ENCODE data around the gene PDGFD.
"Not testable (repeated sequence)": the region's sequence is repeated elsewhere in the genome, so short reads cannot be mapped to it uniquely, and the experiment has no call there.

The PDGFD gene

DNA sequence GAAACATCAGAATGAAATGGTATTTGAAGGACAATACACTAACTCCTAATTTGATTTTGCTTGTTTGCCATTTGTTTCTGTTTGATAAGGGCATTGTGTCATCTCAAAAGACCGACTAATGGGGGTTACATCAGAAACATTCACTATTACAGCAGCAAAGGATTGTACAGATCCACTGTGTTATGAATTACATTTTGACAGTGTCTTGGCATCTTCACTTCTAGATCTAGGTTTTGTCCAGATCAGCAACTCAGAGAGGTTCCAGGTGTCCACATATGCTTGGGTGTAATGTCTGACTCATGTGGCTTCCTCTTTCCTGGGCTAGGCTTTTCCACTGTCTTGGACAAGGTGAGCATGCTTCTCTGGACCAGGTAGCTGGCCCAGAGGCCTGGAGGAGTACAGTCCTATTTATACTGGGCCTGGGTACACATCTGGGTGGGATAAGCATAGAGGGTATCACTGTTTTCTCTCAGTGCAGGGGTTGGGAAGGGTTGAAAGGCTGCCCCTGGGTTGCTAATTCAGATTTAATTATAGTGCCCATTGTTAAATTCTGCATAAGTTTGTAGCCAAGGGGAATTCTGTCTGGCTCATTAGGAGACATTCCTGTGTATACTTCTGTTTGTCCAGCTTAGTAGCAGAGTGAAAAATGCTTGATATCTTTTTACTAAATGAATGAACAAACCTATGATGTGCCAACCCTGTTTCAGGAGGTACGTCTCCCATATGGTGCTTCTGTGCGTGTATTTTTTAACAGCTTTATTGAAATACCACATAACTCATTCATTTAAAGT, 103.7 kb downstream of the PDGFD start:
- H3K4me1 ChIP-seq (ENCODE audit: control insufficient read depth, insufficient read depth, low read length): no peaks in the 10 kb centered on the region
- no peaks in the 10 kb centered on the region for H3K9me3 ChIP-seq (ENCODE audit: control insufficient read depth, low read length)
- WGBS, 2 experiments: 100% methylated on average over 1 of the region's 3 CpGs
- no peaks in the 10 kb centered on the region for H3K27me3 ChIP-seq (ENCODE audit: control insufficient read depth, insufficient read depth, low read length, poor library complexity, severe bottlenecking)
- no peaks in the 10 kb centered on the region for H3K36me3 ChIP-seq (ENCODE audit: control insufficient read depth, insufficient read depth, low read length)
- no peak overlapping the region for H3K4me3 ChIP-seq (ENCODE audit: insufficient read depth, low read depth, low read length)
- H3K27ac ChIP-seq (ENCODE audit: insufficient read depth, low read depth, low read length, poor library complexity, severe bottlenecking): no peak overlapping the region

DNA sequence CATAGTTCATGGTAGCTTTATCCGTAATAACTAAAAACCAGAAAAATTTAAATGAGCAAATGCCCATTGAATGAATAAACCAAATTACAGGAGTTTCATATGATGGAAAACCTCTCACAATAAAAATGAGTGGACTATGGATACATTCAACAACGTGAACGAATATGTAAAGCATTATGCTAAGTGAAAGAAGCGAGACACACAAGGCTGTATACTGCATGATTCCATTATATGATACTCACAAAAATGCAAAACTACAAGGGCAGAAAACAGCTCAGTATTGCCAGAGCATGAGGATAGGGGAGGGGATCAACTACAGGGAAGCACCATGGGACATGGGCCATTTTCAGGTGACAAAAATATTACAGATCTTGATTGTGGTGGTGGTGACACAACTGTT, 105.3 kb downstream of the PDGFD start:
- no peaks in the 10 kb centered on the region for H3K4me1 ChIP-seq (ENCODE audit: control insufficient read depth, insufficient read depth, low read length)
- no peaks in the 10 kb centered on the region for H3K9me3 ChIP-seq (ENCODE audit: control insufficient read depth, low read length)
- H3K27me3 ChIP-seq (ENCODE audit: control insufficient read depth, insufficient read depth, low read length, poor library complexity, severe bottlenecking): no peaks in the 10 kb centered on the region
- H3K4me3 ChIP-seq (ENCODE audit: insufficient read depth, low read depth, low read length): no peak overlapping the region
- WGBS, 2 experiments: 94 to 95% methylated on average over 2 to 4 of the region's 4 CpGs
- H3K36me3 ChIP-seq (ENCODE audit: control insufficient read depth, insufficient read depth, low read length): no peaks in the 10 kb centered on the region
- no peak overlapping the region for H3K27ac ChIP-seq (ENCODE audit: insufficient read depth, low read depth, low read length, poor library complexity, severe bottlenecking)

GRCh38 chr11:104057908-104058307, 106.0 kb downstream of the PDGFD start:
- Histone ChIP-seq H3K27ac (ENCODE audit: insufficient read depth, low read depth, low read length, poor library complexity, severe bottlenecking) (no peak overlapping the region), H3K4me1 (ENCODE audit: control insufficient read depth, insufficient read depth, low read length) (no peaks in the 10 kb centered on the region), H3K9me3 (ENCODE audit: control insufficient read depth, low read length) (no peaks in the 10 kb centered on the region), H3K36me3 (ENCODE audit: control insufficient read depth, insufficient read depth, low read length) (no peaks in the 10 kb centered on the region), H3K27me3 (ENCODE audit: control insufficient read depth, insufficient read depth, low read length, poor library complexity, severe bottlenecking) (no peaks in the 10 kb centered on the region), H3K4me3 (ENCODE audit: insufficient read depth, low read depth, low read length) (no peak overlapping the region)
- WGBS, 2 experiments: 98 to 100% methylated on average over 2 to 5 of the region's 5 CpGs

GRCh38 chr11:104055596-104055995, 108.4 kb downstream of the PDGFD start:
- Histone ChIP-seq H3K9me3 (ENCODE audit: control insufficient read depth, low read length) (no peaks in the 10 kb centered on the region), H3K4me1 (ENCODE audit: control insufficient read depth, insufficient read depth, low read length) (no peaks in the 10 kb centered on the region), H3K27me3 (ENCODE audit: control insufficient read depth, insufficient read depth, low read length, poor library complexity, severe bottlenecking) (no peaks in the 10 kb centered on the region), H3K27ac (ENCODE audit: insufficient read depth, low read depth, low read length, poor library complexity, severe bottlenecking) (no peak overlapping the region), H3K36me3 (ENCODE audit: control insufficient read depth, insufficient read depth, low read length) (no peaks in the 10 kb centered on the region), H3K4me3 (ENCODE audit: insufficient read depth, low read depth, low read length) (no peak overlapping the region)
- 100% methylated on average over 1 of the region's 1 CpG; no CpG with 5 or more reads in 1 of the 2 experiments for WGBS, 2 experiments

GRCh38 chr11:104054911-104055529, 108.9 kb downstream of the PDGFD start:
- Histone ChIP-seq H3K4me1 (ENCODE audit: control insufficient read depth, insufficient read depth, low read length) (no peaks in the 10 kb centered on the region), H3K27ac (ENCODE audit: insufficient read depth, low read depth, low read length, poor library complexity, severe bottlenecking) (no peak overlapping the region), H3K9me3 (ENCODE audit: control insufficient read depth, low read length) (no peaks in the 10 kb centered on the region), H3K4me3 (ENCODE audit: insufficient read depth, low read depth, low read length) (no peak overlapping the region), H3K36me3 (ENCODE audit: control insufficient read depth, insufficient read depth, low read length) (no peaks in the 10 kb centered on the region), H3K27me3 (ENCODE audit: control insufficient read depth, insufficient read depth, low read length, poor library complexity, severe bottlenecking) (no peaks in the 10 kb centered on the region)
- WGBS, 2 experiments: 97 to 100% methylated on average over 4 of the region's 4 CpGs

DNA sequence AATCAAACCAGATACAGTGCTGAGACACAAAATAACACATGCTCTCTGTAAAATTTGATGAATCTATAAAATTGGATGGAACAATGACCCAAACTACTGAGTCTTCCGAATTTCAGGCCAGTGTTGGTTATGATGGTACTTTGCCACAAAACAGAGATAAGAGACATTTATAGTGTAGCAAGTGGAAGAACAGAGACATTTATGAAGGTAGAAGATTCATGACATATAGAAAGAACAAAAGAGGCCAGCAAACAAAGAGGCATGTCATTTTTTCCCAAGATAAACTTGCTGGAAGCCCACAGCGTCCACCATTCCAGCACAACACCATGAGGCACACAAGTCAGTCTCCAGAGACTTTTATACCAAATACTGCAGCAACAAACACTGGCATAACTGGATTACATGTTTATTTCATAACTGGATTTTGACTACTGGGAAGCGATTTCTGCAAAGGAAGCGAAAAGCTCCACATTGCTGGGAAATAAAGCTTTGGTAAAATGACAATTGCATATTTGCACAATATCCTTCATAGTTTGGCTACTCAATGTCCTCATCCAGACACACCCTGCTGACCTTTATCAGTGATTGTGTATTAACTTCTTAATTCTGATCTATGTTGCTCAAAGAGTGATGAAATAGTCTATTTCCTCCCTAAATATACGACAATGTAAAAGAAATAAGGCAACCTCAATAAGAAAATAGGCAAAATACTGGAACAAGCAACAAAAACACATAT, 110.0 kb downstream of the PDGFD start:
- no peaks in the 10 kb centered on the region for H3K9me3 ChIP-seq (ENCODE audit: control insufficient read depth, low read length)
- H3K4me1 ChIP-seq (ENCODE audit: control insufficient read depth, insufficient read depth, low read length): no peaks in the 10 kb centered on the region
- no peaks in the 10 kb centered on the region for H3K27me3 ChIP-seq (ENCODE audit: control insufficient read depth, insufficient read depth, low read length, poor library complexity, severe bottlenecking)
- no peak overlapping the region for H3K27ac ChIP-seq (ENCODE audit: insufficient read depth, low read depth, low read length, poor library complexity, severe bottlenecking)
- H3K4me3 ChIP-seq (ENCODE audit: insufficient read depth, low read depth, low read length): no peak overlapping the region
- WGBS, 2 experiments: 70 to 75% methylated on average over 4 of the region's 5 CpGs
- H3K36me3 ChIP-seq (ENCODE audit: control insufficient read depth, insufficient read depth, low read length): no peaks in the 10 kb centered on the region

GRCh38 chr11:104051778-104052177, 112.2 kb downstream of the PDGFD start:
- Histone ChIP-seq H3K27me3 (ENCODE audit: control insufficient read depth, insufficient read depth, low read length, poor library complexity, severe bottlenecking) (no peaks in the 10 kb centered on the region), H3K4me3 (ENCODE audit: insufficient read depth, low read depth, low read length) (no peak overlapping the region)
- 82 to 89% methylated on average over 3 to 4 of the region's 4 CpGs for WGBS, 2 experiments

GRCh38 chr11:104049116-104049515, 114.8 kb downstream of the PDGFD start:
- Histone ChIP-seq H3K4me1 (ENCODE audit: control insufficient read depth, insufficient read depth, low read length) (no peaks in the 10 kb centered on the region), H3K36me3 (ENCODE audit: control insufficient read depth, insufficient read depth, low read length) (no peaks in the 10 kb centered on the region), H3K4me3 (ENCODE audit: insufficient read depth, low read depth, low read length) (no peak overlapping the region), H3K9me3 (ENCODE audit: control insufficient read depth, low read length) (no peaks in the 10 kb centered on the region), H3K27me3 (ENCODE audit: control insufficient read depth, insufficient read depth, low read length, poor library complexity, severe bottlenecking) (no peaks in the 10 kb centered on the region), H3K27ac (ENCODE audit: insufficient read depth, low read depth, low read length, poor library complexity, severe bottlenecking) (no peak overlapping the region)
- WGBS, 2 experiments: 90 to 95% methylated on average over 4 of the region's 4 CpGs

More at GRCh38 chr11:104051778-104052177, 112.2 kb downstream of the PDGFD start:
- Histone ChIP-seq H3K4me1 (ENCODE audit: control insufficient read depth, insufficient read depth, low read length) (no peaks in the 10 kb centered on the region), H3K36me3 (ENCODE audit: control insufficient read depth, insufficient read depth, low read length) (no peaks in the 10 kb centered on the region), H3K27ac (ENCODE audit: insufficient read depth, low read depth, low read length, poor library complexity, severe bottlenecking) (no peak overlapping the region), H3K9me3 (ENCODE audit: control insufficient read depth, low read length) (no peaks in the 10 kb centered on the region)

DNA sequence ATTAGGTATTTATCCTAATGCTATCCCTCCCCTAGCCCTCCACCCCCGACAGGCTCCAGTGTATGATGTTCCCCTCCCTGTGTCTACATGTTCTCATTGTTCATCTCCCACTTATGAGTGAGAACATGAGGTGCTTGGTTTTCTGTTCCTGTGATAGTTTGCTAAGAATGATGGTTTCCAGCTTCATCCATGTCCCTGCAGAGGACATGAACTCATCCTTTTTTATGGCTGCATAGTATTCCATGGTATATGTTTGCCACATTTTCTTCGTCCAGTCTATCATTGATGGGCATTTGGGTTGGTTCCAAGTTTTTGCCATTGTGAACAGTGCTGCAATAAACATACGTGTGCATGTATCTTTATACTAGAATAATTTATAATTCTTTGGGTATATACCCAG, 117.1 kb downstream of the PDGFD start:
- H3K4me3 ChIP-seq (ENCODE audit: insufficient read depth, low read depth, low read length); H3K4me1 ChIP-seq (ENCODE audit: control insufficient read depth, insufficient read depth, low read length); H3K9me3 ChIP-seq (ENCODE audit: control insufficient read depth, low read length); H3K36me3 ChIP-seq (ENCODE audit: control insufficient read depth, insufficient read depth, low read length); H3K27ac ChIP-seq (ENCODE audit: insufficient read depth, low read depth, low read length, poor library complexity, severe bottlenecking); H3K27me3 ChIP-seq (ENCODE audit: control insufficient read depth, insufficient read depth, low read length, poor library complexity, severe bottlenecking): not testable (repeated sequence)
- WGBS, 2 experiments: 90 to 92% methylated on average over 2 of the region's 3 CpGs

DNA sequence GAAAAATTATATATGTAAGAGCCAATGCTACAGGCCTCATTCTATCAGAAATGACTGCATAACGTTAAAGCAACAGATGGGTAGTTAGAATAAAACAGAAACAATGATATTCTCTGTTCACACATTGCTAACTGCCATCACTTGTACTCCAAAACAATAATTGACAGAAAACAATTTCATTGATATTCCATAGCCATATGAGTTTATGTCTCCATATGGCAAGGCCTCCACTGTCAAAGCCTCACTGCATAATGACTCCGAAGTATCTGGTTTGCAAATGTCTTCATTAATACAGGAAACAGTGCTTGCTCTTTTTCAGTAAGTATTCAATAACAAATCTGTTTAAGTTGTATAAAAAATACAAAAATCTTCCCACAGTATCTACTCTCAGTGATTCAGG, 117.6 kb downstream of the PDGFD start:
- Histone ChIP-seq H3K9me3 (ENCODE audit: control insufficient read depth, low read length) (no peaks in the 10 kb centered on the region), H3K4me3 (ENCODE audit: insufficient read depth, low read depth, low read length) (no peak overlapping the region), H3K27ac (ENCODE audit: insufficient read depth, low read depth, low read length, poor library complexity, severe bottlenecking) (no peak overlapping the region), H3K27me3 (ENCODE audit: control insufficient read depth, insufficient read depth, low read length, poor library complexity, severe bottlenecking) (no peaks in the 10 kb centered on the region), H3K36me3 (ENCODE audit: control insufficient read depth, insufficient read depth, low read length) (no peaks in the 10 kb centered on the region), H3K4me1 (ENCODE audit: control insufficient read depth, insufficient read depth, low read length) (no peaks in the 10 kb centered on the region)
- WGBS, 2 experiments: 98 to 100% methylated on average over 1 to 2 of the region's 2 CpGs

Data from ectodermal cell (in vitro differentiated cells).